OCI-LY1 (cell line): Measurements from ENCODE around the gene PICK1.
A peak's percentile ranks its signal among the peaks of the same experiment; 100 is the strongest.
"Not testable (repeated sequence)": the region's sequence is repeated elsewhere in the genome, so short reads cannot be mapped to it uniquely, and the experiment has no call there.

Source experiments
- H2AFZ ChIP-seq: fragments of 200-600 bp; sonication (generic), shearing (Covaris generic); 2 replicates; pipeline ENCODE4 v1.6.0; 2014; ENCODE audit warnings: antibody characterized with exemption, mild to moderate bottlenecking, low read length
- H3F3A ChIP-seq: fragments of 200-600 bp; sonication (generic), shearing (Covaris generic); 2 replicates; pipeline ENCODE4 v1.6.0; 2014; ENCODE audit warnings: mild to moderate bottlenecking, antibody characterized with exemption, low read length, moderate library complexity; ENCODE audit not compliant: insufficient read depth
- H3K27ac ChIP-seq: fragments of 200-600 bp; sonication (generic); 2 replicates; pipeline ENCODE4 v1.5.1; 2014; ENCODE audit warnings: low read length, mixed run types, mild to moderate bottlenecking, low read depth; ENCODE audit not compliant: poor library complexity, severe bottlenecking
- H3K27me3 ChIP-seq: fragments of 200-600 bp; sonication (generic); 2 replicates; pipeline ENCODE4 v1.6.0; 2014; ENCODE audit warnings: antibody characterized with exemption, mild to moderate bottlenecking, low read length, moderate library complexity; ENCODE audit not compliant: insufficient read depth
- H3K36me3 ChIP-seq: fragments of 200-600 bp; sonication (generic); 2 replicates; pipeline ENCODE4 v1.6.1; 2014; ENCODE audit warnings: mild to moderate bottlenecking, antibody characterized with exemption, low read length, moderate library complexity, mixed read lengths; ENCODE audit not compliant: insufficient read depth
- H3K4me1 ChIP-seq: fragments of 200-600 bp; sonication (generic); 2 replicates; pipeline ENCODE4 v1.5.1; 2014; ENCODE audit warnings: mild to moderate bottlenecking, low read length, moderate library complexity; ENCODE audit not compliant: insufficient read depth, severe bottlenecking
- H3K4me2 ChIP-seq: fragments of 200-600 bp; sonication (generic), shearing (Covaris generic); 2 replicates; pipeline ENCODE4 v1.6.1; 2014; ENCODE audit warnings: low read length
- H3K4me3 ChIP-seq: fragments of 200-600 bp; sonication (generic); 2 replicates; pipeline ENCODE4 v1.5.1; 2014; ENCODE audit warnings: low read length, low read depth, mild to moderate bottlenecking, mixed read lengths; ENCODE audit not compliant: poor library complexity, severe bottlenecking
- H3K79me2 ChIP-seq: fragments of 200-600 bp; shearing (Covaris generic); 2 replicates; pipeline ENCODE4 v1.6.1; 2016; ENCODE audit warnings: mixed run types, low read length, mixed read lengths; ENCODE audit not compliant: insufficient read depth
- H3K9ac ChIP-seq: fragments of 200-600 bp; sonication (generic), shearing (Covaris generic); 2 replicates; pipeline ENCODE4 v1.6.1; 2014; ENCODE audit warnings: mild to moderate bottlenecking, low read length, mixed read lengths
- H3K9me2 ChIP-seq: fragments of 200-600 bp; sonication (generic), shearing (Covaris generic); 2 replicates; pipeline ENCODE4 v1.6.1; 2014; ENCODE audit warnings: low read depth, mild to moderate bottlenecking, low read length, mixed read lengths
- H3K9me3 ChIP-seq: fragments of 200-600 bp; shearing (Covaris generic); 2 replicates; pipeline ENCODE4 v1.6.1; 2014; ENCODE audit warnings: low read length, mixed read lengths
- H4K20me1 ChIP-seq: fragments of 200-600 bp; sonication (generic), shearing (Covaris generic); 2 replicates; pipeline ENCODE4 v1.6.0; 2016; ENCODE audit warnings: mild to moderate bottlenecking, low read length; ENCODE audit not compliant: insufficient read depth
- CTCF ChIP-seq: fragments of 200-600 bp; sonication (generic), shearing (Covaris generic); IDR thresholded peaks from 2 replicates; pipeline ENCODE4 v1.5.1; 2017; ENCODE audit warnings: mild to moderate bottlenecking, antibody characterized with exemption, low read length, moderate library complexity, mixed read lengths
- EZH2 ChIP-seq: fragments of 200-600 bp; sonication (generic), shearing (Covaris generic); IDR thresholded peaks from 2 replicates; pipeline ENCODE4 v1.8.0; 2017; ENCODE audit warnings: borderline replicate concordance, mixed run types, mild to moderate bottlenecking, antibody characterized with exemption, low read length, moderate library complexity, mixed read lengths

The PICK1 gene

GRCh38 chr22:38112381-38112780 is 55.2 kb downstream of the PICK1 start:
- H2AFZ ChIP-seq = no peak overlapping the region
- no peaks in the 10 kb centered on the region for H3K79me2 ChIP-seq
- no peak overlapping the region for H3K4me3 ChIP-seq
- no peaks in the 10 kb centered on the region for H3K36me3 ChIP-seq
- H4K20me1 ChIP-seq = no peaks in the 10 kb centered on the region
- H3K9ac ChIP-seq = no peak overlapping the region
- no peaks in the 10 kb centered on the region for H3F3A ChIP-seq
- H3K9me3 ChIP-seq = no peaks in the 10 kb centered on the region
- no peak overlapping the region for H3K4me2 ChIP-seq
- H3K4me1 ChIP-seq = no peaks in the 10 kb centered on the region
- no peaks in the 10 kb centered on the region for H3K27me3 ChIP-seq
- H3K9me2 ChIP-seq = no peaks in the 10 kb centered on the region
- H3K27ac ChIP-seq = no peak overlapping the region
- TF ChIP-seq EZH2 = no peak
- no peak for TF ChIP-seq CTCF

- Histone ChIP-seq H3K27ac (no peak overlapping the region), H3K4me2 (no peak overlapping the region), H3K79me2 (no peaks in the 10 kb centered on the region), H3K36me3 (no peaks in the 10 kb centered on the region), H3K9me3 (no peaks in the 10 kb centered on the region), H2AFZ (no peak overlapping the region), H3K4me1 (no peaks in the 10 kb centered on the region), H3K4me3 (no peak overlapping the region), H3K9me2 (no peaks in the 10 kb centered on the region), H3K9ac (no peak overlapping the region), H4K20me1 (no peaks in the 10 kb centered on the region), H3F3A (no peaks in the 10 kb centered on the region), H3K27me3 (no peaks in the 10 kb centered on the region)
- TF ChIP-seq EZH2 (no peak), CTCF (peak; percentile 89)
Observed at GRCh38 chr22:38114484-38115398, 57.5 kb downstream of the PICK1 start.

- no peaks in the 10 kb centered on the region for H3F3A ChIP-seq
- H3K27me3 ChIP-seq = no peaks in the 10 kb centered on the region
- TF ChIP-seq EZH2 (no peak), CTCF (no peak)
- no peaks in the 10 kb centered on the region for H3K79me2 ChIP-seq
- no peak overlapping the region for H2AFZ ChIP-seq
- H3K4me1 ChIP-seq = no peaks in the 10 kb centered on the region
- H3K4me2 ChIP-seq = no peak overlapping the region
- no peaks in the 10 kb centered on the region for H3K9me3 ChIP-seq
- no peak overlapping the region for H3K9ac ChIP-seq
- no peaks in the 10 kb centered on the region for H3K36me3 ChIP-seq
- H3K27ac ChIP-seq = no peak overlapping the region
- H3K4me3 ChIP-seq = no peak overlapping the region
- H4K20me1 ChIP-seq = no peaks in the 10 kb centered on the region
- no peaks in the 10 kb centered on the region for H3K9me2 ChIP-seq
Observed at GRCh38 chr22:38115423-38116205, 58.4 kb downstream of the PICK1 start.

- not testable (repeated sequence) for H3K79me2 ChIP-seq, H3K27me3 ChIP-seq, H3K4me2 ChIP-seq, H3K9me2 ChIP-seq, H3K36me3 ChIP-seq, H2AFZ ChIP-seq, H3K9me3 ChIP-seq, H3K4me1 ChIP-seq, H3K4me3 ChIP-seq, H3K27ac ChIP-seq, H4K20me1 ChIP-seq, H3K9ac ChIP-seq, H3F3A ChIP-seq
Observed at GRCh38 chr22:38117556-38117955, 60.4 kb downstream of the PICK1 start.
